GM23338 (cell line): ENCODE data around the gene ERC2. TPM values are rescaled to one million over a fixed set of nuclear protein-coding genes. Genes with fewer than 3 reads are reported as not detected.

ENCODE experiments used
- ATAC-seq: fragments of 200-7000 bp; cut with Tn5 transposase; 3 replicates; pipeline ENCODE4 v1.9.1; 2020
- DNase-seq: peaks from one replicate; pipeline ENCODE4 v3.0.0-alpha.2; 2015; ENCODE audit warnings: low spot score
- H2AFZ ChIP-seq: fragments of 200-600 bp; sonication (generic); 2 replicates; pipeline ENCODE4 v1.8.0; 2016; ENCODE audit warnings: antibody characterized with exemption, mild to moderate bottlenecking, moderate library complexity
- H3F3A ChIP-seq: fragments of 200-600 bp; sonication (generic); replicated peaks from 2 replicates; pipeline ENCODE4 v1.8.0; 2017; ENCODE audit warnings: antibody characterized with exemption, mixed run types, low read depth
- H3K27ac ChIP-seq: fragments of 200-600 bp; sonication (generic); 2 replicates; pipeline ENCODE4 v1.6.1; 2016; ENCODE audit warnings: low read depth
- H3K27me3 ChIP-seq: fragments of 200-600 bp; sonication (generic); 2 replicates; pipeline ENCODE4 v1.8.0; 2016; ENCODE audit warnings: mild to moderate bottlenecking, mixed run types, moderate library complexity; ENCODE audit not compliant: insufficient read depth
- H3K36me3 ChIP-seq: fragments of 200-600 bp; sonication (generic); 2 replicates; pipeline ENCODE4 v1.8.0; 2016; ENCODE audit warnings: mild to moderate bottlenecking; ENCODE audit not compliant: insufficient read depth
- H3K4me1 ChIP-seq: fragments of 200-600 bp; sonication (generic); 2 replicates; pipeline ENCODE4 v1.8.0; 2016; ENCODE audit warnings: mild to moderate bottlenecking, moderate library complexity; ENCODE audit not compliant: insufficient read depth
- H3K4me2 ChIP-seq: fragments of 200-600 bp; sonication (generic); 2 replicates; pipeline ENCODE4 v1.7.1; 2017; ENCODE audit warnings: mixed run types
- H3K4me3 ChIP-seq: fragments of 200-600 bp; sonication (generic); 2 replicates; pipeline ENCODE4 v1.6.1; 2016; ENCODE audit warnings: mixed run types
- H3K79me2 ChIP-seq: fragments of 200-600 bp; sonication (generic); replicated peaks from 2 replicates; pipeline ENCODE4 v1.8.0; 2017; ENCODE audit warnings: mild to moderate bottlenecking; ENCODE audit not compliant: insufficient read depth
- H3K9me2 ChIP-seq: fragments of 200-600 bp; sonication (generic); 2 replicates; pipeline ENCODE4 v1.8.0; 2017; ENCODE audit not compliant: insufficient read depth
- H4K20me1 ChIP-seq: fragments of 200-600 bp; sonication (generic); replicated peaks from 2 replicates; pipeline ENCODE4 v1.8.0; 2017; ENCODE audit warnings: mild to moderate bottlenecking; ENCODE audit not compliant: insufficient read depth
- H3K27ac Mint-ChIP-seq: 2 replicates; pipeline ENCODE4 v1.8.0; 2020; ENCODE audit warnings: inconsistent platforms, mild to moderate bottlenecking, moderate library complexity, mixed read lengths
- H3K27me3 Mint-ChIP-seq: 3 replicates; pipeline ENCODE4 v1.8.0; 2022; ENCODE audit warnings: low read depth, mild to moderate bottlenecking, moderate library complexity, mixed read lengths, inconsistent platforms; ENCODE audit not compliant: insufficient read depth, poor library complexity
- H3K36me3 Mint-ChIP-seq: 3 replicates; pipeline ENCODE4 v1.8.0; 2021; ENCODE audit warnings: low read depth, mild to moderate bottlenecking, inconsistent platforms, moderate library complexity, mixed read lengths
- H3K4me1 Mint-ChIP-seq: 3 replicates; pipeline ENCODE4 v1.8.0; 2020; ENCODE audit warnings: mild to moderate bottlenecking, inconsistent platforms, mixed read lengths
- H3K4me3 Mint-ChIP-seq: 3 replicates; pipeline ENCODE4 v1.8.0; 2021; ENCODE audit warnings: moderate library complexity, mild to moderate bottlenecking, inconsistent platforms, mixed read lengths
- H3K9me3 Mint-ChIP-seq: 3 replicates; pipeline ENCODE4 v1.8.0; 2020; ENCODE audit warnings: moderate library complexity, mild to moderate bottlenecking, inconsistent platforms, mixed read lengths
- CREB1 ChIP-seq: fragments of 250-450 bp; sonication (Bioruptor Pico); IDR thresholded peaks from 2 replicates; pipeline ENCODE4 v1.5.0; 2020; ENCODE audit warnings: low read depth, mild to moderate bottlenecking, moderate library complexity
- EZH2 ChIP-seq: fragments of 200-600 bp; sonication (generic); IDR thresholded peaks from one replicate; pipeline ENCODE4 v1.8.0; 2017; ENCODE audit warnings: antibody characterized with exemption, mild to moderate bottlenecking, low read depth; ENCODE audit not compliant: unreplicated experiment
- EZH2phosphoT487 ChIP-seq: fragments of 200-600 bp; sonication (generic); IDR thresholded peaks from one replicate; pipeline ENCODE4 v1.8.1; 2018; ENCODE audit warnings: antibody characterized with exemption; ENCODE audit not compliant: unreplicated experiment
- JUNB ChIP-seq: IDR thresholded peaks from one replicate; pipeline ENCODE4 v1.6.1; 2016; ENCODE audit warnings: antibody characterized with exemption; ENCODE audit not compliant: unreplicated experiment
- NANOG ChIP-seq: IDR thresholded peaks from 2 replicates; pipeline ENCODE4 v1.6.1; 2016; ENCODE audit warnings: antibody characterized with exemption, borderline replicate concordance
- POLR2AphosphoS5 ChIP-seq: IDR thresholded peaks from 2 replicates; pipeline ENCODE4 v1.6.1; 2016; ENCODE audit warnings: antibody characterized with exemption, low read depth
- STAT1 ChIP-seq: IDR thresholded peaks from one replicate; pipeline ENCODE4 v1.6.1; 2016; ENCODE audit warnings: antibody characterized with exemption; ENCODE audit not compliant: unreplicated experiment
- ZNF114 ChIP-seq: fragments of 250-450 bp; sonication (Bioruptor Pico); IDR thresholded peaks from 2 replicates; pipeline ENCODE4 v1.5.0; 2020; ENCODE audit warnings: mild to moderate bottlenecking, moderate library complexity
- ZNF331 ChIP-seq: fragments of 250-450 bp; sonication (Bioruptor Pico); IDR thresholded peaks from 2 replicates; pipeline ENCODE4 v1.5.0; 2020; ENCODE audit warnings: low read depth, mild to moderate bottlenecking, moderate library complexity
- polyA plus RNA-seq: library from polyadenylated mRNA; unstranded; fragments of >200 nt; fragmentation: Nextera tagmentation; extraction: Ambion mirVana; gene quantifications from 2 replicates; pipeline ENCODE4 v1.2.1, GENCODE V29; 2016
- total RNA-seq: library from RNA; depleted of rRNA; stranded (reverse); fragments of >200 nt; shearing (Covaris generic); gene quantifications from 2 replicates; pipeline ENCODE4 v1.2.3, GENCODE V29; 2014
- TF ChIP-seq, protein P1 (sequence below), 2 experiments: fragments of 200-600 bp in 1 of 2; sonication (generic) in 1 of 2; conservative IDR thresholded peaks; 2 replicates each; pipeline versions ENCODE4 v1.5.1 to v1.6.1; 2016 to 2017; ENCODE audit warnings: antibody characterized with exemption in 2 of 2, low read depth in 2 of 2, mild to moderate bottlenecking in 2 of 2, moderate library complexity in 1 of 2
- TF ChIP-seq, protein P2 (sequence below): IDR thresholded peaks from 2 replicates; pipeline ENCODE4 v1.6.1; 2016; ENCODE audit warnings: antibody characterized with exemption
- TF ChIP-seq, protein P3 (sequence below): fragments of 250-450 bp; sonication (Bioruptor Pico); IDR thresholded peaks from 2 replicates; pipeline ENCODE4 v1.5.0; 2020; ENCODE audit warnings: mild to moderate bottlenecking, moderate library complexity

ERC2 gene
- total and polyA plus RNA-seq, 2 experiments from 2014 or later, result 11.8 to 13.7 TPM

DNA sequence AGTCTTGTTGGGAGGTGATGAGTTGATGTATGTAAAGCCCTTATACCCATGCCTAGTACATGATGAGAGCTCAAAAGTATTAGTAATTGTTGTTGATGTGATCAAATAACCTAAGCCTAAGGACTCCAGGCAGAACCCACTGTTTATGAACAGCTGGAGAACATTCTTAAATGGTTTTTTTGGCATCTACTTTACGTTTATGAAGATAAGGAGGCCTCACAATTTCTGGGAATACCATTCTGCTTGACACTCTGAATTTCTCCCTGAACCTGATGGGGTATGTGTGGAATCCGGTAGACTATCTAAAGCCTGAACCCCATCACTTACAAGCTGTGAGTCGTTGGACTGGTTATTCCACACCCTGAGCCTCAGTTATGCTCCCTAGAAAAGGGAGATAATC is 736.5 kb downstream of the ERC2 start (continued):
- TF ChIP-seq, protein P1, sequence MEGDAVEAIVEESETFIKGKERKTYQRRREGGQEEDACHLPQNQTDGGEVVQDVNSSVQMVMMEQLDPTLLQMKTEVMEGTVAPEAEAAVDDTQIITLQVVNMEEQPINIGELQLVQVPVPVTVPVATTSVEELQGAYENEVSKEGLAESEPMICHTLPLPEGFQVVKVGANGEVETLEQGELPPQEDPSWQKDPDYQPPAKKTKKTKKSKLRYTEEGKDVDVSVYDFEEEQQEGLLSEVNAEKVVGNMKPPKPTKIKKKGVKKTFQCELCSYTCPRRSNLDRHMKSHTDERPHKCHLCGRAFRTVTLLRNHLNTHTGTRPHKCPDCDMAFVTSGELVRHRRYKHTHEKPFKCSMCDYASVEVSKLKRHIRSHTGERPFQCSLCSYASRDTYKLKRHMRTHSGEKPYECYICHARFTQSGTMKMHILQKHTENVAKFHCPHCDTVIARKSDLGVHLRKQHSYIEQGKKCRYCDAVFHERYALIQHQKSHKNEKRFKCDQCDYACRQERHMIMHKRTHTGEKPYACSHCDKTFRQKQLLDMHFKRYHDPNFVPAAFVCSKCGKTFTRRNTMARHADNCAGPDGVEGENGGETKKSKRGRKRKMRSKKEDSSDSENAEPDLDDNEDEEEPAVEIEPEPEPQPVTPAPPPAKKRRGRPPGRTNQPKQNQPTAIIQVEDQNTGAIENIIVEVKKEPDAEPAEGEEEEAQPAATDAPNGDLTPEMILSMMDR (conservative IDR thresholded peaks at IDR 0.05; ENCODE audit: low read depth in 2 of 2), result no peak
- TF ChIP-seq STAT1 (no peak), EZH2phosphoT487 (no peak), NANOG (no peak)

DNA sequence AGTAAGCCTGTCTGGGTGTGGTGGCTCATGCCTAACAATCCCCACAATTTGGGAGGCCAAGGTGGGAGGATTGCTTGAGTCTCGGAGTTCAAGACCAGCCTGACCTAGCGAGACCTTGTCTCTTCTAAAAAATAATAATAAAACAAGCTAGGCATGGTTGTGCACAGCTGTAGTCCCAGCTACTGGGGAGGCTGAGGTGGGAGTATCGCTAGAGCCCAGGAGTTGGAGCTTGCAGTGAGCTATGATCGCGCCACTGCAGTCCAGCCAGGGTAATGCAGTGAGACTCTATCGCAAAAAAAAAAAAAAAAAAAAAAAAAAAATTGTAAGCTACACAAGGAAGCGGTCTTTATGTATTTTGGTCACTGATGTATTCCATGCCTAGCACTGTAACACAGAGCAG is 738.7 kb downstream of the ERC2 start:
- H3K4me3 ChIP-seq, result no peak overlapping the region
- Mint-ChIP-seq H3K27ac (no peak overlapping the region), H3K36me3 (no peaks in the 10 kb centered on the region), H3K9me3 (no peaks in the 10 kb centered on the region), H3K27me3 (no peaks in the 10 kb centered on the region), H3K4me1 (peaks cover 23% of the 10 kb centered on the region), H3K4me3 (no peak overlapping the region)
- ATAC-seq, result no peak
- H3K36me3 ChIP-seq, result no peaks in the 10 kb centered on the region
- H4K20me1 ChIP-seq, result no peaks in the 10 kb centered on the region
- no peak overlapping the region for H2AFZ ChIP-seq
- H3F3A ChIP-seq, result no peaks in the 10 kb centered on the region
- no peak for DNase-seq
- no peak overlapping the region for H3K27ac ChIP-seq
- H3K4me1 ChIP-seq, result 0 out of 2 replicates have a peak, but pooled peaks cover 13% of the 10 kb centered on the region
- no peak overlapping the region for H3K4me2 ChIP-seq
- no peaks in the 10 kb centered on the region for H3K79me2 ChIP-seq
- no peaks in the 10 kb centered on the region for H3K27me3 ChIP-seq
- no peaks in the 10 kb centered on the region for H3K9me2 ChIP-seq
- TF ChIP-seq EZH2phosphoT487, result no peak
- TF ChIP-seq POLR2AphosphoS5, result no peak
- TF ChIP-seq CREB1 (CRISPR knock-in tag), result no peak
- TF ChIP-seq, protein P2, sequence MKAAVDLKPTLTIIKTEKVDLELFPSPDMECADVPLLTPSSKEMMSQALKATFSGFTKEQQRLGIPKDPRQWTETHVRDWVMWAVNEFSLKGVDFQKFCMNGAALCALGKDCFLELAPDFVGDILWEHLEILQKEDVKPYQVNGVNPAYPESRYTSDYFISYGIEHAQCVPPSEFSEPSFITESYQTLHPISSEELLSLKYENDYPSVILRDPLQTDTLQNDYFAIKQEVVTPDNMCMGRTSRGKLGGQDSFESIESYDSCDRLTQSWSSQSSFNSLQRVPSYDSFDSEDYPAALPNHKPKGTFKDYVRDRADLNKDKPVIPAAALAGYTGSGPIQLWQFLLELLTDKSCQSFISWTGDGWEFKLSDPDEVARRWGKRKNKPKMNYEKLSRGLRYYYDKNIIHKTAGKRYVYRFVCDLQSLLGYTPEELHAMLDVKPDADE, result no peak
- TF ChIP-seq, protein P3, sequence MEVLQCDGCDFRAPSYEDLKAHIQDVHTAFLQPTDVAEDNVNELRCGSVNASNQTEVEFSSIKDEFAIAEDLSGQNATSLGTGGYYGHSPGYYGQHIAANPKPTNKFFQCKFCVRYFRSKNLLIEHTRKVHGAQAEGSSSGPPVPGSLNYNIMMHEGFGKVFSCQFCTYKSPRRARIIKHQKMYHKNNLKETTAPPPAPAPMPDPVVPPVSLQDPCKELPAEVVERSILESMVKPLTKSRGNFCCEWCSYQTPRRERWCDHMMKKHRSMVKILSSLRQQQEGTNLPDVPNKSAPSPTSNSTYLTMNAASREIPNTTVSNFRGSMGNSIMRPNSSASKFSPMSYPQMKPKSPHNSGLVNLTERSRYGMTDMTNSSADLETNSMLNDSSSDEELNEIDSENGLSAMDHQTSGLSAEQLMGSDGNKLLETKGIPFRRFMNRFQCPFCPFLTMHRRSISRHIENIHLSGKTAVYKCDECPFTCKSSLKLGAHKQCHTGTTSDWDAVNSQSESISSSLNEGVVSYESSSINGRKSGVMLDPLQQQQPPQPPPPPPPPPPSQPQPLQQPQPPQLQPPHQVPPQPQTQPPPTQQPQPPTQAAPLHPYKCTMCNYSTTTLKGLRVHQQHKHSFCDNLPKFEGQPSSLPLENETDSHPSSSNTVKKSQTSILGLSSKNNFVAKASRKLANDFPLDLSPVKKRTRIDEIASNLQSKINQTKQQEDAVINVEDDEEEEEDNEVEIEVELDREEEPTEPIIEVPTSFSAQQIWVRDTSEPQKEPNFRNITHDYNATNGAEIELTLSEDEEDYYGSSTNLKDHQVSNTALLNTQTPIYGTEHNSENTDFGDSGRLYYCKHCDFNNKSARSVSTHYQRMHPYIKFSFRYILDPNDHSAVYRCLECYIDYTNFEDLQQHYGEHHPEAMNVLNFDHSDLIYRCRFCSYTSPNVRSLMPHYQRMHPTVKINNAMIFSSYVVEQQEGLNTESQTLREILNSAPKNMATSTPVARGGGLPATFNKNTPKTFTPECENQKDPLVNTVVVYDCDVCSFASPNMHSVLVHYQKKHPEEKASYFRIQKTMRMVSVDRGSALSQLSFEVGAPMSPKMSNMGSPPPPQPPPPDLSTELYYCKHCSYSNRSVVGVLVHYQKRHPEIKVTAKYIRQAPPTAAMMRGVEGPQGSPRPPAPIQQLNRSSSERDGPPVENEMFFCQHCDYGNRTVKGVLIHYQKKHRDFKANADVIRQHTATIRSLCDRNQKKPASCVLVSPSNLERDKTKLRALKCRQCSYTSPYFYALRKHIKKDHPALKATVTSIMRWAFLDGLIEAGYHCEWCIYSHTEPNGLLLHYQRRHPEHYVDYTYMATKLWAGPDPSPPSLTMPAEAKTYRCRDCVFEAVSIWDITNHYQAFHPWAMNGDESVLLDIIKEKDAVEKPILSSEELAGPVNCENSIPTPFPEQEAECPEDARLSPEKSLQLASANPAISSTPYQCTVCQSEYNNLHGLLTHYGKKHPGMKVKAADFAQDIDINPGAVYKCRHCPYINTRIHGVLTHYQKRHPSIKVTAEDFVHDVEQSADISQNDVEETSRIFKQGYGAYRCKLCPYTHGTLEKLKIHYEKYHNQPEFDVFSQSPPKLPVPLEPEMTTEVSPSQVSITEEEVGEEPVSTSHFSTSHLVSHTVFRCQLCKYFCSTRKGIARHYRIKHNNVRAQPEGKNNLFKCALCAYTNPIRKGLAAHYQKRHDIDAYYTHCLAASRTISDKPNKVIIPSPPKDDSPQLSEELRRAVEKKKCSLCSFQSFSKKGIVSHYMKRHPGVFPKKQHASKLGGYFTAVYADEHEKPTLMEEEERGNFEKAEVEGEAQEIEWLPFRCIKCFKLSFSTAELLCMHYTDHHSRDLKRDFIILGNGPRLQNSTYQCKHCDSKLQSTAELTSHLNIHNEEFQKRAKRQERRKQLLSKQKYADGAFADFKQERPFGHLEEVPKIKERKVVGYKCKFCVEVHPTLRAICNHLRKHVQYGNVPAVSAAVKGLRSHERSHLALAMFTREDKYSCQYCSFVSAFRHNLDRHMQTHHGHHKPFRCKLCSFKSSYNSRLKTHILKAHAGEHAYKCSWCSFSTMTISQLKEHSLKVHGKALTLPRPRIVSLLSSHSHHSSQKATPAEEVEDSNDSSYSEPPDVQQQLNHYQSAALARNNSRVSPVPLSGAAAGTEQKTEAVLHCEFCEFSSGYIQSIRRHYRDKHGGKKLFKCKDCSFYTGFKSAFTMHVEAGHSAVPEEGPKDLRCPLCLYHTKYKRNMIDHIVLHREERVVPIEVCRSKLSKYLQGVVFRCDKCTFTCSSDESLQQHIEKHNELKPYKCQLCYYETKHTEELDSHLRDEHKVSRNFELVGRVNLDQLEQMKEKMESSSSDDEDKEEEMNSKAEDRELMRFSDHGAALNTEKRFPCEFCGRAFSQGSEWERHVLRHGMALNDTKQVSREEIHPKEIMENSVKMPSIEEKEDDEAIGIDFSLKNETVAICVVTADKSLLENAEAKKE (CRISPR knock-in tag), result no peak
- no peak for TF ChIP-seq ZNF331
- TF ChIP-seq ZNF114 (CRISPR knock-in tag), result no peak
- no peak for TF ChIP-seq STAT1
- no peak for TF ChIP-seq EZH2
- TF ChIP-seq JUNB, result no peak
- TF ChIP-seq, protein P1 (conservative IDR thresholded peaks at IDR 0.05; ENCODE audit: low read depth in 2 of 2), result no peak
